Measurements from ENCODE around the gene ASIC2.

The ASIC2 gene

DNA sequence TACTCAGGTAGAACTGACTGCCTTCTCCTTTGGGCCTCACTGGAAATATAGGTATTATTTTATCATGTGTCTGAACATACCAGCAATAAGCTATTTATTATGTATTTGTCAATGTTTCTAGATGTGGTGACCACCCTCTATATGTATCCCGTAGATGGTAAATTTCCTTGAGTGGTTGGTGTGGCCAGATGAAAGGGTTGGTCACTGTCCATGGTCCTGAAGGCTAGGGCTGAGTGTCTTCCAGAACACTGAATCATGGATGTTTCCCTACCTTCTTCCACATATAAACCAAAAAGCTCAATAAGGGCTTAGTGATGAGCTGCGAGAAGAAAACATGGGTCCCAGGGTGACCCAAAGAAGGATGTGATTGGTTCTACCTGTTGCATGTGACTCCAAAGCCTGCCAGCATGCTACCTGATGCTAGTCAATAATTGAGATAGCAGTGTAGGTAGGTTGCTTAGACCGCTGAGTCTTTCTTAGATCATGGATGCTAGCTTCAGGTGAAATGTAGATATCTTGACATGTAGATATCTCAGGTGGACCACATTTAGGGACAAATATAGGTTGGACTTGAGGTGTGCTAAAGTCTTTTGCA lies 150.3 kb downstream of the ASIC2 start:
- Histone ChIP-seq H3K79me2 (ENCODE audit: control insufficient read depth, low read length) (no peaks in the 10 kb centered on the region), H3K27ac (ENCODE audit: low read depth, low read length) (no peak overlapping the region), H3K9me2 (replicated peaks; ENCODE audit: control insufficient read depth, low read length) (no peaks in the 10 kb centered on the region), H3K4me2 (ENCODE audit: low read length) (no peak overlapping the region), H3K36me3 (ENCODE audit: control insufficient read depth, low read length) (no peaks in the 10 kb centered on the region), H3K4me1 (ENCODE audit: control insufficient read depth, low read length) (no peaks in the 10 kb centered on the region), H4K20me1 (ENCODE audit: control insufficient read depth, insufficient read depth, low read depth, low read length) (no peaks in the 10 kb centered on the region), H3K4me3 (ENCODE audit: low read length) (no peak overlapping the region), H3K9me3 (ENCODE audit: control insufficient read depth, insufficient read depth, low read length) (no peaks in the 10 kb centered on the region), H3K27me3 (ENCODE audit: control insufficient read depth, low read length) (no peaks in the 10 kb centered on the region), H3F3A (ENCODE audit: control insufficient read depth, insufficient read depth) (no peaks in the 10 kb centered on the region)
- no peak for TF ChIP-seq EZH2phosphoT487 (IDR thresholded peaks at IDR 0.05; ENCODE audit: borderline replicate concordance, low read length)
- TF ChIP-seq, protein P1, sequence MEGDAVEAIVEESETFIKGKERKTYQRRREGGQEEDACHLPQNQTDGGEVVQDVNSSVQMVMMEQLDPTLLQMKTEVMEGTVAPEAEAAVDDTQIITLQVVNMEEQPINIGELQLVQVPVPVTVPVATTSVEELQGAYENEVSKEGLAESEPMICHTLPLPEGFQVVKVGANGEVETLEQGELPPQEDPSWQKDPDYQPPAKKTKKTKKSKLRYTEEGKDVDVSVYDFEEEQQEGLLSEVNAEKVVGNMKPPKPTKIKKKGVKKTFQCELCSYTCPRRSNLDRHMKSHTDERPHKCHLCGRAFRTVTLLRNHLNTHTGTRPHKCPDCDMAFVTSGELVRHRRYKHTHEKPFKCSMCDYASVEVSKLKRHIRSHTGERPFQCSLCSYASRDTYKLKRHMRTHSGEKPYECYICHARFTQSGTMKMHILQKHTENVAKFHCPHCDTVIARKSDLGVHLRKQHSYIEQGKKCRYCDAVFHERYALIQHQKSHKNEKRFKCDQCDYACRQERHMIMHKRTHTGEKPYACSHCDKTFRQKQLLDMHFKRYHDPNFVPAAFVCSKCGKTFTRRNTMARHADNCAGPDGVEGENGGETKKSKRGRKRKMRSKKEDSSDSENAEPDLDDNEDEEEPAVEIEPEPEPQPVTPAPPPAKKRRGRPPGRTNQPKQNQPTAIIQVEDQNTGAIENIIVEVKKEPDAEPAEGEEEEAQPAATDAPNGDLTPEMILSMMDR (IDR thresholded peaks at IDR 0.05; ENCODE audit: low read depth, low read length, poor library complexity, severe bottlenecking) = no peak

DNA sequence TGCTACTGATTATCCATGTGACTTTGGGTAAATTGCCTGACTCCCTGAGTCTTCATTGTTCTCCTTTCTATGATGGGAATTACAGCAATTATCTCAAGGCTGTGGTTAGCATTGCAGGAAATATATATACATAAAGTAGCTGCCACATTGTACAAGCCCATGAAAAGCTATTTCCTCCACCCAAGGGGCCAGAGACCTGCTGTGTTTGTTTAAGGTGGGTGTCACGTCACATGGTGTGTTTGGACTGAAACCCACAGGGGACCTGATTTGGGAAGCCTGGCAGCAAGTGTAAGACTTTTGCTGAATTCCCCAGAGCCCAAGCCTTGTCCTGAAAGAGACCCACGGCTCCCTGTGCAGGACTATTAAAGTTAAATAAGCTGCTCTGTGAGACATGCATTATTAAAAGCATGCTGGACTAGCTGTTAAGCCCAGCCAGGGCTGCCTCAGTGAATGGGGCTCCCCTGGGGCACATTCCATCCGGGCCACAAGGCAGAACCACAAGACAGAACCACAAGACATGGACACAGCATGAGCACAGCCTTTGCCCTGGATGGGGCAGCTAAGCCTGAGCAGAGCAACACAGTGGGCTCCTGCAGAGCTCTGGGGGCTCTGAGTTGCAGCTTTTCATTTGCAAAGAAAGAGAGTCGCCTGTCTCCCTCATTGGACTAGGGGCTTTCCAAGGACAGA lies 152.5 kb downstream of the ASIC2 start:
- Histone ChIP-seq H3K9me2 (replicated peaks; ENCODE audit: control insufficient read depth, low read length) (no peaks in the 10 kb centered on the region), H3K36me3 (ENCODE audit: control insufficient read depth, low read length) (no peaks in the 10 kb centered on the region), H4K20me1 (ENCODE audit: control insufficient read depth, insufficient read depth, low read depth, low read length) (no peaks in the 10 kb centered on the region), H3K4me3 (ENCODE audit: low read length) (no peak overlapping the region), H3K4me2 (ENCODE audit: low read length) (no peak overlapping the region), H3K27me3 (ENCODE audit: control insufficient read depth, low read length) (no peaks in the 10 kb centered on the region), H3K9me3 (ENCODE audit: control insufficient read depth, insufficient read depth, low read length) (no peaks in the 10 kb centered on the region), H3K79me2 (ENCODE audit: control insufficient read depth, low read length) (no peaks in the 10 kb centered on the region), H3K27ac (ENCODE audit: low read depth, low read length) (no peak overlapping the region), H3F3A (ENCODE audit: control insufficient read depth, insufficient read depth) (no peaks in the 10 kb centered on the region), H3K4me1 (ENCODE audit: control insufficient read depth, low read length) (no peaks in the 10 kb centered on the region)
- no peak for TF ChIP-seq EZH2phosphoT487 (IDR thresholded peaks at IDR 0.05; ENCODE audit: borderline replicate concordance, low read length)
- TF ChIP-seq, protein P1 (IDR thresholded peaks at IDR 0.05; ENCODE audit: low read depth, low read length, poor library complexity, severe bottlenecking) = no peak

DNA sequence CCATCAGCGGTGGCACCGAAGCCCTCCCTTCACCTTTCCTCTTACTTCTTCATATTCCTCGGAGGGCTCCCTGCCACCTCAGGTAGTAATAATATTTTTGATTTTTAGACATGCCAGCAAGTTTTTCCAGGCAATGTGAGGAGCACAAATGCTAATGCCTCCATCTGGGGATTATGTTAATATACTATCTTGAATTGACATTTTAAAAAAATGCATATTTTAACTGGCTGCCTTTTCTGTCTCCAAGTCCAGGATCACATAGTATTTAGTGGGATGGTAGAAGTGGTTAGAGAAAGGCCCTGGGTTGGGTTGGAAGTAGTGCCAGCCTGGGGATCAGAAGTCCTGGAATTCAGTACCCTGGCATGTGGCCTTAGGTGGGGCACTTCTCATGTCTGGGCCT lies 154.5 kb downstream of the ASIC2 start:
- no peaks in the 10 kb centered on the region for H3K9me2 ChIP-seq (replicated peaks; ENCODE audit: control insufficient read depth, low read length)
- no peaks in the 10 kb centered on the region for H4K20me1 ChIP-seq (ENCODE audit: control insufficient read depth, insufficient read depth, low read depth, low read length)
- TF ChIP-seq, protein P1 (IDR thresholded peaks at IDR 0.05; ENCODE audit: low read depth, low read length, poor library complexity, severe bottlenecking) = no peak
- no peak for TF ChIP-seq EZH2phosphoT487 (IDR thresholded peaks at IDR 0.05; ENCODE audit: borderline replicate concordance, low read length)
- H3K4me3 ChIP-seq (ENCODE audit: low read length) = no peak overlapping the region
- no peaks in the 10 kb centered on the region for H3K27me3 ChIP-seq (ENCODE audit: control insufficient read depth, low read length)
- no peaks in the 10 kb centered on the region for H3K4me1 ChIP-seq (ENCODE audit: control insufficient read depth, low read length)
- H3K79me2 ChIP-seq (ENCODE audit: control insufficient read depth, low read length) = no peaks in the 10 kb centered on the region
- H3K36me3 ChIP-seq (ENCODE audit: control insufficient read depth, low read length) = no peaks in the 10 kb centered on the region
- no peak overlapping the region for H3K4me2 ChIP-seq (ENCODE audit: low read length)
- no peaks in the 10 kb centered on the region for H3F3A ChIP-seq (ENCODE audit: control insufficient read depth, insufficient read depth)
- no peak overlapping the region for H3K27ac ChIP-seq (ENCODE audit: low read depth, low read length)
- H3K9me3 ChIP-seq (ENCODE audit: control insufficient read depth, insufficient read depth, low read length) = no peaks in the 10 kb centered on the region
